ENCODE results near the gene AVPR2. TPM values are rescaled to one million over a fixed set of nuclear protein-coding genes. Genes with fewer than 3 reads are reported as not detected.

The AVPR2 gene
- total RNA-seq, 1 experiment from 2014 or later: not detected

DNA sequence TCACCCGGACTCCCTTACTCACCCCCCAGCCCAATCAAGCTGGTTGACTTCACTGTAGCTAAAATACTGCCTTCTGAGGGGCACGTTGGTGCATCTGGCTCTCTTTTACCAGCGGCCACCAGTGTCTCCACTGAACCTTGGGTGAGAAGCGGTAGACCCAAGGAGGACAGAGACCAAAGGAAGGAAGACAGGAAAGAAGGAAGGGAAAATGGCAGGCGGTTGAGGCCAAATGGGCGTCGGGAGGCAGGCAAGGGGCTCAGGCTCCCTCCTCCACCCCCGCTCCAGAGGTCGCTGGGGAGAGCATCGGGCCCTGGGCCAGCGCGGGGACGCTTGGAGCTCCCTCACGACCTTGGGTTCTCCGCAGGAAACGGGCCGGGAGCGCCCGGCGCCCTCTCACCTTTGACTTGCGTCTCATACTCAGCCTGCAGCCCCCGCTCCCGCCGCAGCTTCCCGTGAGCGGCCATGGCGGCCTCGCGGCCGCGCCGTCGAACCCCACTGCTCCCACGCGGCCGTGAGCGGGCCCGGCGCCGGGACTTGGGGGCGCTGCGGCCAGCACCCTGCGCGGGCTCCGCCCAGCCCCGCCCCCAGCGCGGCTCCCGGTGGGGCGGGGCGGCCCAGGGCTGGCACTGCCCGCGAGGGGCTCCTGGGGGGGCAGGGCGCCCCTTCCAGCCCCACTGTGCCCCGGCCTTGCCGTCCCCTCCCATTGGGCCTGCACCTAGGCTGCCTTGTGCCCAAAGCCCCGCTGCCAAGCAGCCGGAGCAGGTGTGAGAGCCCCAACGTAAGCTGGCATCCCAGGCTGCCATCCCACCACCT is 21.5 kb downstream of the AVPR2 start, which contains the start of gene ARHGAP4:
Gene ARHGAP4 (minus strand): TSS at position 526 of the 813 bp plus-strand sequence. CDS start 62 bp downstream, at position 464.
- ChIA-PET RAD21 (ENCODE audit: low non-redundant PET in 1 of 2, low total read pairs in 2 of 2, uncharacterized antibody in 2 of 2, unreplicated experiment in 2 of 2) (no interaction called here), CTCF (interaction anchor here (2.5 kb wide), 2 partner anchors 21 kb away, joined by 12 to 14 read pairs; no protein-coding TSS in a partner anchor), POLR2A (interaction anchor here (1.0 to 1.7 kb wide), 4 partner anchors 9 to 131 kb away, joined by 3 to 7 read pairs (median 4); partner anchors contain the start of genes HCFC1, IDH3G, NAA10 and SSR4)
- peaks cover 27% of the 10 kb centered on the region; the same call in 1 of the 2 replicates for H3K79me2 ChIP-seq (ENCODE audit: insufficient read depth, low read length)
- H3K36me3 ChIP-seq (ENCODE audit: control insufficient read depth in 1 of 2, insufficient read depth in 2 of 2, low read length in 2 of 2): peaks cover 0 to 3% of the 10 kb centered on the region in 2 experiments; a peak in 1 of 4 replicates
- intact Hi-C loops (cut with micrococcal nuclease): no loop called here
- H3K9me2 ChIP-seq (ENCODE audit: insufficient read depth): no peaks in the 10 kb centered on the region
- H4K20me1 ChIP-seq (ENCODE audit: insufficient read depth): no peaks in the 10 kb centered on the region
- H3K4me1 ChIP-seq (ENCODE audit: control insufficient read depth in 1 of 2, insufficient read depth in 2 of 2, low read length in 2 of 2): peaks cover 22 to 43% of the 10 kb centered on the region in 2 experiments
- H3K4me2 ChIP-seq (ENCODE audit: low read length): peak within 1 kb of the TSS; percentile 87
- peak within 1 kb of the TSS; percentile 69 to 71 for H3K4me3 ChIP-seq (replicated peaks in 1 of 2; ENCODE audit: low read depth in 1 of 2, low read length in 2 of 2)
- peak; percentile 37 for DNase-seq (ENCODE audit: low read depth, low spot score)
- no peak within 1 kb of the TSS for H2AFZ ChIP-seq (ENCODE audit: low read depth, low read length, poor library complexity, severe bottlenecking)
- peak; percentile 31 for ATAC-seq
- no peaks in the 10 kb centered on the region for H3K9me3 ChIP-seq (ENCODE audit: control insufficient read depth in 1 of 2, insufficient read depth in 1 of 2, low read depth in 1 of 2, low read length in 2 of 2)
- TF ChIP-seq ZNF274 (IDR thresholded peaks at IDR 0.05; ENCODE audit: low read depth, low read length) (no peak), TCF7L2 (IDR thresholded peaks at IDR 0.05; ENCODE audit: borderline replicate concordance, extremely low read depth, insufficient read depth, insufficient read length) (no peak), SP1 (IDR thresholded peaks at IDR 0.05; ENCODE audit: low read depth) (no peak), ZFX (IDR thresholded peaks at IDR 0.05) (peak; percentile 37; the same call in 1 of the 2 replicates), POLR2AphosphoS5 (IDR thresholded peaks at IDR 0.05; ENCODE audit: low read depth, low read length) (peak; percentile 79), POLR2A (IDR thresholded peaks at IDR 0.05; ENCODE audit: borderline replicate concordance, extremely low read depth, insufficient read depth, insufficient read length) (peak; percentile 98), EZH2phosphoT487 (IDR thresholded peaks at IDR 0.05; ENCODE audit: borderline replicate concordance) (no peak)
- TF ChIP-seq, protein P1, sequence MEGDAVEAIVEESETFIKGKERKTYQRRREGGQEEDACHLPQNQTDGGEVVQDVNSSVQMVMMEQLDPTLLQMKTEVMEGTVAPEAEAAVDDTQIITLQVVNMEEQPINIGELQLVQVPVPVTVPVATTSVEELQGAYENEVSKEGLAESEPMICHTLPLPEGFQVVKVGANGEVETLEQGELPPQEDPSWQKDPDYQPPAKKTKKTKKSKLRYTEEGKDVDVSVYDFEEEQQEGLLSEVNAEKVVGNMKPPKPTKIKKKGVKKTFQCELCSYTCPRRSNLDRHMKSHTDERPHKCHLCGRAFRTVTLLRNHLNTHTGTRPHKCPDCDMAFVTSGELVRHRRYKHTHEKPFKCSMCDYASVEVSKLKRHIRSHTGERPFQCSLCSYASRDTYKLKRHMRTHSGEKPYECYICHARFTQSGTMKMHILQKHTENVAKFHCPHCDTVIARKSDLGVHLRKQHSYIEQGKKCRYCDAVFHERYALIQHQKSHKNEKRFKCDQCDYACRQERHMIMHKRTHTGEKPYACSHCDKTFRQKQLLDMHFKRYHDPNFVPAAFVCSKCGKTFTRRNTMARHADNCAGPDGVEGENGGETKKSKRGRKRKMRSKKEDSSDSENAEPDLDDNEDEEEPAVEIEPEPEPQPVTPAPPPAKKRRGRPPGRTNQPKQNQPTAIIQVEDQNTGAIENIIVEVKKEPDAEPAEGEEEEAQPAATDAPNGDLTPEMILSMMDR (IDR thresholded peaks at IDR 0.05 in 2 of 3, conservative IDR thresholded peaks at IDR 0.05 in 1 of 3; ENCODE audit: borderline replicate concordance in 1 of 3, insufficient read depth in 1 of 3, low read depth in 2 of 3, low read length in 2 of 3): no peak
- TF ChIP-seq, protein P2, sequence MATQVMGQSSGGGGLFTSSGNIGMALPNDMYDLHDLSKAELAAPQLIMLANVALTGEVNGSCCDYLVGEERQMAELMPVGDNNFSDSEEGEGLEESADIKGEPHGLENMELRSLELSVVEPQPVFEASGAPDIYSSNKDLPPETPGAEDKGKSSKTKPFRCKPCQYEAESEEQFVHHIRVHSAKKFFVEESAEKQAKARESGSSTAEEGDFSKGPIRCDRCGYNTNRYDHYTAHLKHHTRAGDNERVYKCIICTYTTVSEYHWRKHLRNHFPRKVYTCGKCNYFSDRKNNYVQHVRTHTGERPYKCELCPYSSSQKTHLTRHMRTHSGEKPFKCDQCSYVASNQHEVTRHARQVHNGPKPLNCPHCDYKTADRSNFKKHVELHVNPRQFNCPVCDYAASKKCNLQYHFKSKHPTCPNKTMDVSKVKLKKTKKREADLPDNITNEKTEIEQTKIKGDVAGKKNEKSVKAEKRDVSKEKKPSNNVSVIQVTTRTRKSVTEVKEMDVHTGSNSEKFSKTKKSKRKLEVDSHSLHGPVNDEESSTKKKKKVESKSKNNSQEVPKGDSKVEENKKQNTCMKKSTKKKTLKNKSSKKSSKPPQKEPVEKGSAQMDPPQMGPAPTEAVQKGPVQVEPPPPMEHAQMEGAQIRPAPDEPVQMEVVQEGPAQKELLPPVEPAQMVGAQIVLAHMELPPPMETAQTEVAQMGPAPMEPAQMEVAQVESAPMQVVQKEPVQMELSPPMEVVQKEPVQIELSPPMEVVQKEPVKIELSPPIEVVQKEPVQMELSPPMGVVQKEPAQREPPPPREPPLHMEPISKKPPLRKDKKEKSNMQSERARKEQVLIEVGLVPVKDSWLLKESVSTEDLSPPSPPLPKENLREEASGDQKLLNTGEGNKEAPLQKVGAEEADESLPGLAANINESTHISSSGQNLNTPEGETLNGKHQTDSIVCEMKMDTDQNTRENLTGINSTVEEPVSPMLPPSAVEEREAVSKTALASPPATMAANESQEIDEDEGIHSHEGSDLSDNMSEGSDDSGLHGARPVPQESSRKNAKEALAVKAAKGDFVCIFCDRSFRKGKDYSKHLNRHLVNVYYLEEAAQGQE (IDR thresholded peaks at IDR 0.05; ENCODE audit: low read depth): no peak
- TF ChIP-seq, protein P3, sequence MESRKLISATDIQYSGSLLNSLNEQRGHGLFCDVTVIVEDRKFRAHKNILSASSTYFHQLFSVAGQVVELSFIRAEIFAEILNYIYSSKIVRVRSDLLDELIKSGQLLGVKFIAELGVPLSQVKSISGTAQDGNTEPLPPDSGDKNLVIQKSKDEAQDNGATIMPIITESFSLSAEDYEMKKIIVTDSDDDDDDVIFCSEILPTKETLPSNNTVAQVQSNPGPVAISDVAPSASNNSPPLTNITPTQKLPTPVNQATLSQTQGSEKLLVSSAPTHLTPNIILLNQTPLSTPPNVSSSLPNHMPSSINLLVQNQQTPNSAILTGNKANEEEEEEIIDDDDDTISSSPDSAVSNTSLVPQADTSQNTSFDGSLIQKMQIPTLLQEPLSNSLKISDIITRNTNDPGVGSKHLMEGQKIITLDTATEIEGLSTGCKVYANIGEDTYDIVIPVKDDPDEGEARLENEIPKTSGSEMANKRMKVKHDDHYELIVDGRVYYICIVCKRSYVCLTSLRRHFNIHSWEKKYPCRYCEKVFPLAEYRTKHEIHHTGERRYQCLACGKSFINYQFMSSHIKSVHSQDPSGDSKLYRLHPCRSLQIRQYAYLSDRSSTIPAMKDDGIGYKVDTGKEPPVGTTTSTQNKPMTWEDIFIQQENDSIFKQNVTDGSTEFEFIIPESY (IDR thresholded peaks at IDR 0.05; ENCODE audit: extremely low read depth, insufficient replicate concordance, low read length): peak; percentile 38
- peak within 1 kb of the TSS; percentile 80 for H3K9ac ChIP-seq (ENCODE audit: low read length)
- TSS peak; percentile 96 for BruUV-seq (replicated peaks)
- H3K27me3 ChIP-seq (ENCODE audit: insufficient read depth, low read length): no peaks in the 10 kb centered on the region
- peak within 1 kb of the TSS; percentile 99 for H3K27ac ChIP-seq (ENCODE audit: low read depth, low read length)

Measured in HCT116 (cell line).